HepG2 (cell line): ENCODE results near the gene TMEM223. TPM values are rescaled to one million over a fixed set of nuclear protein-coding genes. Genes with fewer than 3 reads are reported as not detected.

ENCODE experiments used
- ARHGAP35 ChIP-seq: sonication (generic); formaldehyde crosslinking; IDR thresholded peaks from 2 replicates; pipeline ENCODE4 v1.9.0; 2022; ENCODE audit warnings: mild to moderate bottlenecking, inconsistent platforms, moderate library complexity, missing genetic modification reagents, borderline replicate concordance
- CREM ChIP-seq, 2 experiments: sonication (generic) in 1 of 2; formaldehyde crosslinking in 1 of 2; IDR thresholded peaks; 2 replicates each; pipeline versions ENCODE4 v1.4.0 to v1.6.1; 2016 to 2020; ENCODE audit warnings: antibody characterized with exemption in 1 of 2, mild to moderate bottlenecking in 1 of 2, missing genetic modification reagents in 1 of 2
- SIN3A ChIP-seq: IDR thresholded peaks from 2 replicates; pipeline ENCODE4 v1.6.1; 2011; ENCODE audit warnings: low read depth, mild to moderate bottlenecking, control low read depth, low read length, borderline replicate concordance
- SOX13 ChIP-seq, 3 experiments: fragments of 450-650 bp in 1 of 3; sonication (generic) in 1 of 3; formaldehyde crosslinking in 1 of 3; IDR thresholded peaks in 2 of 3; conservative IDR thresholded peaks in 1 of 3; 2 replicates each; pipeline versions ENCODE4 v1.5.0 to v1.6.1; 2016 to 2020; ENCODE audit warnings: antibody characterized with exemption in 1 of 3, mild to moderate bottlenecking in 1 of 3, missing compliant biosample characterization in 1 of 3, missing genetic modification reagents in 1 of 3, moderate library complexity in 1 of 3
- SP1 ChIP-seq, 2 experiments: fragments of 450-650 bp in 1 of 2; sonication (generic) in 1 of 2; formaldehyde crosslinking in 1 of 2; IDR thresholded peaks; 2 replicates each; pipeline versions ENCODE4 v1.4.0 to v1.6.1; 2016 to 2020; ENCODE audit warnings: missing genetic modification reagents in 1 of 2
- TCF12 ChIP-seq, 2 experiments: fragments of 450-650 bp in 1 of 2; sonication (generic) in 1 of 2; formaldehyde crosslinking in 1 of 2; IDR thresholded peaks; 2 replicates each; pipeline versions ENCODE4 v1.6.1 to v1.8.0; 2017 to 2022; ENCODE audit warnings: antibody characterized with exemption in 1 of 2, mild to moderate bottlenecking in 1 of 2, missing genetic modification reagents in 1 of 2, moderate library complexity in 1 of 2
- TRIM24 ChIP-seq: sonication (generic); formaldehyde crosslinking; IDR thresholded peaks from 2 replicates; pipeline ENCODE4 v1.8.0; 2022; ENCODE audit warnings: mild to moderate bottlenecking, missing genetic modification reagents
- ZBTB3 ChIP-seq: sonication (generic); formaldehyde crosslinking; IDR thresholded peaks from 2 replicates; pipeline ENCODE4 v1.4.0; 2020; ENCODE audit warnings: low read depth, mild to moderate bottlenecking, moderate library complexity, missing genetic modification reagents, borderline replicate concordance
- ZFX ChIP-seq: sonication (generic); formaldehyde crosslinking; IDR thresholded peaks from 2 replicates; pipeline ENCODE4 v1.4.0; 2020; ENCODE audit warnings: mild to moderate bottlenecking, low read depth, missing genetic modification reagents, moderate library complexity
- ZNF34 ChIP-seq: sonication (generic); formaldehyde crosslinking; IDR thresholded peaks from 2 replicates; pipeline ENCODE4 v1.4.0; 2020; ENCODE audit warnings: mild to moderate bottlenecking, missing genetic modification reagents, borderline replicate concordance
- ZNF646 ChIP-seq: sonication (generic); formaldehyde crosslinking; IDR thresholded peaks from 2 replicates; pipeline ENCODE4 v1.9.0; 2021; ENCODE audit warnings: mild to moderate bottlenecking, missing genetic modification reagents
- ZNF75D ChIP-seq: sonication (generic); formaldehyde crosslinking; IDR thresholded peaks from 2 replicates; pipeline ENCODE4 v1.8.1; 2023; ENCODE audit warnings: missing genetic modification reagents, mild to moderate bottlenecking, borderline replicate concordance
- ZNF775 ChIP-seq: sonication (generic); formaldehyde crosslinking; IDR thresholded peaks from 2 replicates; pipeline ENCODE4 v1.4.0; 2020; ENCODE audit warnings: missing genetic modification reagents, mild to moderate bottlenecking, moderate library complexity, borderline replicate concordance
- polyA plus RNA-seq, 8 experiments: library from polyadenylated mRNA; depleted of rRNA in 3 of 8; stranded (reverse) in 7 of 8; unstranded in 1 of 8; fragments of >200 nt; fragmentation: Illumina TruSeq in 4 of 8; extraction: Trizol in 4 of 8; gene quantifications; 2 replicates each; pipeline versions ENCODE4 v1.2.1 to v1.2.3, GENCODE V29; 2011 to 2016; ENCODE audit warnings: low read depth in 4 of 8, missing spikeins in 1 of 8, mixed read lengths in 1 of 8; ENCODE audit not compliant: insufficient read depth in 1 of 8
- total RNA-seq, 5 experiments: library from RNA; depleted of rRNA; stranded (reverse); fragments of >200 nt; fragmentation: Illumina TruSeq; extraction: Trizol; gene quantifications; 2 replicates each; pipeline ENCODE4 v1.2.3, GENCODE V29; 2016; ENCODE audit warnings: low read depth in 1 of 5
- TF ChIP-seq, protein P1 (sequence below): fragments of 450-650 bp; IDR thresholded peaks from 2 replicates; pipeline ENCODE4 v1.6.1; 2017; ENCODE audit warnings: mild to moderate bottlenecking
- TF ChIP-seq, protein P2 (sequence below): sonication (generic); formaldehyde crosslinking; IDR thresholded peaks from 2 replicates; pipeline ENCODE4 v1.8.1; 2023; ENCODE audit warnings: mild to moderate bottlenecking, missing genetic modification reagents

TMEM223 gene
- total and polyA plus RNA-seq, 2 of the 13 experiments (the other 11 are each of a cell fraction or from before 2014, with no cell fraction given), result 19.5 to 24.9 TPM

DNA sequence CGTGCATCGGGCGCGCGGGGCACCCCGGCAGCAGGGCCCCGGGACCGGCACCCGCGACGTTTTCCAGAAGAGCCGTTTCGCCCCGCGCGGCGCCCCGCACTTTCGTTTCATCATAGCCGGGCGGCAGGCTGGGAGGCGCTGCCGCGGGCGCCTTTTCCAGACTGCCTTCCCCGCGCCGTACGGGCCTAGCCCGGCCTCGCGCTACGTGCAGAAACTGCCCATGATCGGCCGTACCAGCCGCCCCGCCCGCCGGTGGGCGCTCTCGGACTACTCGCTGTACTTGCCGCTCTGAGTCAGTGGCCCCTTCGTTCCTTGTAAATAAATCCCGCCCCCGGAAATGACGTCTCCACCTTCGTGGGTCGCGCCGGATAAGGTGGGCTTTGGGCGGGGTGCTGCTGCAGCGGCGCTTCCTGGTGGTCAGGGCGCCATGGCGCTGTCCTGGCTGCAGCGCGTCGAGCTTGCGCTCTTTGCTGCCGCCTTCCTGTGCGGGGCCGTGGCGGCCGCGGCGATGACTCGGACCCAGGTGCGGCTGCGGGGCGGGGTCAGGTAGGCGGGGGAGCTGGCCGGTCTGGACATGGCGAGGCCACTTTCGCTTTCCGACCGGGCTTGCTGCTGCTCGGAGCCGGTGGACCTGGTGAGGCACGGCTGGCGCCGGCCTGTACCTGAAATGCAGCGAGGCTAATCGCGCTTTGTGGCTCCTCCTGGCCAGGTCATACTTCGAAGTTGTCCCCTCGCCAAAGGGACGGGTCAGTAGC lies 4.6 kb downstream of the TMEM223 start, which contains the start of gene TMEM179B (continued):
- TF ChIP-seq ARHGAP35 (CRISPR knock-in tag) (peak; percentile 82; the same call in 1 of the 2 replicates), SIN3A (peak; percentile 75), ZFX (peak; percentile 86), CREM (IDR thresholded peaks at IDR 0.05) (peak; percentile 92), CREM (CRISPR knock-in tag; IDR thresholded peaks at IDR 0.05) (peak; percentile 50; the same call in 1 of the 2 replicates), TCF12 (IDR thresholded peaks at IDR 0.05) (no peak), TCF12 (CRISPR knock-in tag; IDR thresholded peaks at IDR 0.05) (peak; percentile 67; the same call in 1 of the 2 replicates), SOX13 (IDR thresholded peaks at IDR 0.05) (no peak), SOX13 (CRISPR knock-in tag; conservative IDR thresholded peaks at IDR 0.05 in 1 of 2, IDR thresholded peaks at IDR 0.05 in 1 of 2) (peak in 1 of 2 experiments; percentile 29; a peak in 2 of 4 replicates), TRIM24 (CRISPR knock-in tag) (no peak), ZNF646 (CRISPR knock-in tag) (peak; percentile 58; the same call in 1 of the 2 replicates), ZNF75D (no peak), SP1 (IDR thresholded peaks at IDR 0.05) (no peak), SP1 (CRISPR knock-in tag; IDR thresholded peaks at IDR 0.05) (peak; percentile 88), ZBTB3 (peak; percentile 78; the same call in 1 of the 2 replicates), ZNF34 (peak; percentile 73; the same call in 1 of the 2 replicates), ZNF775 (CRISPR knock-in tag) (0 out of 2 replicates have a peak, but pooled peaks have one; percentile 55)
- TF ChIP-seq, protein P1, sequence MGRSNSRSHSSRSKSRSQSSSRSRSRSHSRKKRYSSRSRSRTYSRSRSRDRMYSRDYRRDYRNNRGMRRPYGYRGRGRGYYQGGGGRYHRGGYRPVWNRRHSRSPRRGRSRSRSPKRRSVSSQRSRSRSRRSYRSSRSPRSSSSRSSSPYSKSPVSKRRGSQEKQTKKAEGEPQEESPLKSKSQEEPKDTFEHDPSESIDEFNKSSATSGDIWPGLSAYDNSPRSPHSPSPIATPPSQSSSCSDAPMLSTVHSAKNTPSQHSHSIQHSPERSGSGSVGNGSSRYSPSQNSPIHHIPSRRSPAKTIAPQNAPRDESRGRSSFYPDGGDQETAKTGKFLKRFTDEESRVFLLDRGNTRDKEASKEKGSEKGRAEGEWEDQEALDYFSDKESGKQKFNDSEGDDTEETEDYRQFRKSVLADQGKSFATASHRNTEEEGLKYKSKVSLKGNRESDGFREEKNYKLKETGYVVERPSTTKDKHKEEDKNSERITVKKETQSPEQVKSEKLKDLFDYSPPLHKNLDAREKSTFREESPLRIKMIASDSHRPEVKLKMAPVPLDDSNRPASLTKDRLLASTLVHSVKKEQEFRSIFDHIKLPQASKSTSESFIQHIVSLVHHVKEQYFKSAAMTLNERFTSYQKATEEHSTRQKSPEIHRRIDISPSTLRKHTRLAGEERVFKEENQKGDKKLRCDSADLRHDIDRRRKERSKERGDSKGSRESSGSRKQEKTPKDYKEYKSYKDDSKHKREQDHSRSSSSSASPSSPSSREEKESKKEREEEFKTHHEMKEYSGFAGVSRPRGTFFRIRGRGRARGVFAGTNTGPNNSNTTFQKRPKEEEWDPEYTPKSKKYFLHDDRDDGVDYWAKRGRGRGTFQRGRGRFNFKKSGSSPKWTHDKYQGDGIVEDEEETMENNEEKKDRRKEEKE, result no peak
- TF ChIP-seq, protein P2, sequence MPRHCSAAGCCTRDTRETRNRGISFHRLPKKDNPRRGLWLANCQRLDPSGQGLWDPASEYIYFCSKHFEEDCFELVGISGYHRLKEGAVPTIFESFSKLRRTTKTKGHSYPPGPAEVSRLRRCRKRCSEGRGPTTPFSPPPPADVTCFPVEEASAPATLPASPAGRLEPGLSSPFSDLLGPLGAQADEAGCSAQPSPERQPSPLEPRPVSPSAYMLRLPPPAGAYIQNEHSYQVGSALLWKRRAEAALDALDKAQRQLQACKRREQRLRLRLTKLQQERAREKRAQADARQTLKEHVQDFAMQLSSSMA (CRISPR knock-in tag), result peak; percentile 47; the same call in 1 of the 2 replicates
